ENCODE measurements around the gene C22orf39.
A peak's percentile ranks its signal among the peaks of the same experiment; 100 is the strongest.

Gene C22orf39

GRCh38 chr22:19478045-19478900 lies 30.8 kb upstream of the C22orf39 start:
- TF ChIP-seq CTCF (IDR thresholded peaks at IDR 0.05; ENCODE audit: extremely low read depth, insufficient read depth, missing control alignments): no peak
- in situ Hi-C loops (cut with MboI; ENCODE audit: low pct_unique_long_range_greater_than_20kb, low sequenced_read_pairs, unreplicated experiment): no loop called here
- no peak for DNase-seq (ENCODE audit: low spot score)

- TF ChIP-seq CTCF (IDR thresholded peaks at IDR 0.05; ENCODE audit: extremely low read depth, insufficient read depth, missing control alignments): peak; percentile 23
- in situ Hi-C loops (cut with MboI; ENCODE audit: low pct_unique_long_range_greater_than_20kb, low sequenced_read_pairs, unreplicated experiment): no loop called here
- DNase-seq (ENCODE audit: low spot score): no peak
Observed at GRCh38 chr22:19477321-19478044, 30.0 kb upstream of the C22orf39 start.

GRCh38 chr22:19476023-19476422 lies 28.5 kb upstream of the C22orf39 start:
- TF ChIP-seq CTCF (IDR thresholded peaks at IDR 0.05; ENCODE audit: extremely low read depth, insufficient read depth, missing control alignments): no peak
- DNase-seq (ENCODE audit: low spot score): no peak
- in situ Hi-C loops (cut with MboI; ENCODE audit: low pct_unique_long_range_greater_than_20kb, low sequenced_read_pairs, unreplicated experiment): no loop called here

- no peak for DNase-seq (ENCODE audit: low spot score)
- TF ChIP-seq CTCF (IDR thresholded peaks at IDR 0.05; ENCODE audit: extremely low read depth, insufficient read depth, missing control alignments): no peak
- in situ Hi-C loops (cut with MboI; ENCODE audit: low pct_unique_long_range_greater_than_20kb, low sequenced_read_pairs, unreplicated experiment): no loop called here
Observed at GRCh38 chr22:19473578-19473977, 26.1 kb upstream of the C22orf39 start.

- in situ Hi-C loops (cut with MboI; ENCODE audit: low pct_unique_long_range_greater_than_20kb, low sequenced_read_pairs, unreplicated experiment): no loop called here
- no peak for TF ChIP-seq CTCF (IDR thresholded peaks at IDR 0.05; ENCODE audit: extremely low read depth, insufficient read depth, missing control alignments)
Observed at GRCh38 chr22:19472233-19472632, 24.7 kb upstream of the C22orf39 start.

GRCh38 chr22:19471572-19471971 lies 24.1 kb upstream of the C22orf39 start:
- DNase-seq (ENCODE audit: low spot score): no peak
- TF ChIP-seq CTCF (IDR thresholded peaks at IDR 0.05; ENCODE audit: extremely low read depth, insufficient read depth, missing control alignments): no peak
- in situ Hi-C loops (cut with MboI; ENCODE audit: low pct_unique_long_range_greater_than_20kb, low sequenced_read_pairs, unreplicated experiment): no loop called here

More at GRCh38 chr22:19472233-19472632, 24.7 kb upstream of the C22orf39 start:
- no peak for DNase-seq (ENCODE audit: low spot score)
